A549 (cell line): ENCODE results near the gene OLIG1. TPM values are rescaled to one million over a fixed set of nuclear protein-coding genes. Genes with fewer than 3 reads are reported as not detected.

Source experiments
- ATAC-seq, 2 experiments: fragments of 200-7000 bp in 1 of 2; fragments of >200 bp in 1 of 2; cut with Nextera tagmentation in 1 of 2; cut with Tn5 transposase in 1 of 2; 3 replicates each; pipeline versions ENCODE4 v1.8.0 to v1.9.1; 2018 to 2020; ENCODE audit warnings: mild to moderate bottlenecking in 1 of 2, moderate library complexity in 1 of 2
- CTCF ChIA-PET: fragments of 300-600 bp; sonication (Branson Sonifier 250); formaldehyde crosslinking; extraction: SDS; loops from one replicate; lab custom pipeline; 2021; ENCODE audit warnings: antibody characterized with exemption, inconsistent platforms; lab: Yijun Ruan, JAX
- POLR2A ChIA-PET: fragments of 350-600 bp; formaldehyde crosslinking; extraction: SDS; loops from one replicate; lab custom pipeline; 2021; ENCODE audit warnings: antibody characterized with exemption, inconsistent platforms; lab: Yijun Ruan, JAX
- DNase-seq, 2 experiments: peaks; one replicate each; pipeline versions ENCODE4 v3.0.0 to v3.0.0-alpha.2; 2011 to 2016; ENCODE audit warnings: low read depth in 1 of 2, low spot score in 1 of 2
- FAIRE-seq: peaks from 2 replicates; lab custom pipeline; 2011; peaks lifted over from hg19 to GRCh38; lab: Jason Lieb, UNC
- H3K27ac ChIP-seq, 2 experiments: fragments of >200 bp; sonication (Bioruptor Twin); formaldehyde crosslinking; 3 replicates each; pipeline ENCODE4 v1.5.1; 2016 to 2017
- H3K4me1 ChIP-seq: fragments of >200 bp; sonication (Bioruptor Twin); formaldehyde crosslinking; 3 replicates; pipeline ENCODE4 v1.6.1; 2016
- H3K4me2 ChIP-seq: fragments of >200 bp; sonication (Bioruptor Twin); formaldehyde crosslinking; 3 replicates; pipeline ENCODE4 v1.6.1; 2016
- H3K4me3 ChIP-seq: fragments of >200 bp; sonication (Bioruptor Twin); formaldehyde crosslinking; 3 replicates; pipeline ENCODE4 v1.5.1; 2016
- H3K9me3 ChIP-seq: fragments of >200 bp; sonication (Bioruptor Twin); formaldehyde crosslinking; 3 replicates; pipeline ENCODE4 v1.6.1; 2016
- ATOH8 ChIP-seq: fragments of 250-450 bp; sonication (Bioruptor Pico); IDR thresholded peaks from 2 replicates; pipeline ENCODE4 v1.5.0; 2020; ENCODE audit warnings: low read depth, mild to moderate bottlenecking, moderate library complexity
- BCL3 ChIP-seq: fragments of >200 bp; sonication (Bioruptor Twin); formaldehyde crosslinking; IDR thresholded peaks from 3 replicates; pipeline ENCODE4 v1.6.1; 2016
- CHD4 ChIP-seq: fragments of 200-600 bp; sonication (generic); IDR thresholded peaks from 2 replicates; pipeline ENCODE4 v1.6.1; 2016; ENCODE audit warnings: antibody characterized with exemption, mild to moderate bottlenecking, borderline replicate concordance
- CTCF ChIP-seq: fragments of >200 bp; sonication (Bioruptor Twin); formaldehyde crosslinking; IDR thresholded peaks from 3 replicates; pipeline ENCODE4 v1.5.1; 2016
- E2F6 ChIP-seq: IDR thresholded peaks from 2 replicates; pipeline ENCODE4 v1.6.1; 2012; ENCODE audit warnings: low read depth, borderline replicate concordance
- EHMT2 ChIP-seq: fragments of 200-600 bp; sonication (generic); IDR thresholded peaks from 2 replicates; pipeline ENCODE4 v1.6.1; 2016; ENCODE audit warnings: antibody characterized with exemption, low read depth, mild to moderate bottlenecking, moderate library complexity
- ELK1 ChIP-seq: fragments of 150-350 bp; IDR thresholded peaks from 2 replicates; pipeline ENCODE4 v1.6.1; 2014; ENCODE audit warnings: low read depth, mild to moderate bottlenecking, low read length
- EP300 ChIP-seq, 2 experiments: fragments of >200 bp; sonication (Bioruptor Twin); formaldehyde crosslinking; IDR thresholded peaks; 2 replicates in 1 of 2; 3 replicates in 1 of 2; pipeline ENCODE4 v1.6.1; 2016 to 2017
- GATA3 ChIP-seq: IDR thresholded peaks from 2 replicates; pipeline ENCODE4 v1.6.1; 2012; ENCODE audit warnings: borderline replicate concordance
- HDAC2 ChIP-seq: fragments of 200-600 bp; sonication (generic); IDR thresholded peaks from 2 replicates; pipeline ENCODE4 v1.6.1; 2016
- HOXB13 ChIP-seq: fragments of 250-450 bp; sonication (Bioruptor Pico); IDR thresholded peaks from 2 replicates; pipeline ENCODE4 v1.5.0; 2020; ENCODE audit warnings: low read depth, mild to moderate bottlenecking, moderate library complexity
- JUN ChIP-seq, 2 experiments: fragments of >200 bp; sonication (Bioruptor Twin); formaldehyde crosslinking; IDR thresholded peaks; 2 replicates in 1 of 2; 3 replicates in 1 of 2; pipeline ENCODE4 v1.6.1; 2016 to 2017
- JUNB ChIP-seq: fragments of >200 bp; sonication (Bioruptor Twin); formaldehyde crosslinking; IDR thresholded peaks from 2 replicates; pipeline ENCODE4 v1.6.1; 2016
- KDM1A ChIP-seq: fragments of 200-600 bp; sonication (generic); IDR thresholded peaks from 2 replicates; pipeline ENCODE4 v1.6.1; 2016; ENCODE audit warnings: low read depth, mild to moderate bottlenecking
- NR3C1 ChIP-seq: fragments of >200 bp; sonication (Bioruptor Twin); formaldehyde crosslinking; IDR thresholded peaks from 3 replicates; pipeline ENCODE4 v1.6.1; 2017
- PHF8 ChIP-seq: fragments of 200-600 bp; sonication (generic); IDR thresholded peaks from 2 replicates; pipeline ENCODE4 v1.6.1; 2016; ENCODE audit warnings: low read depth, mild to moderate bottlenecking, antibody characterized with exemption, moderate library complexity, borderline replicate concordance
- POLR2AphosphoS2 ChIP-seq: conservative IDR thresholded peaks from 2 replicates; pipeline ENCODE4 v1.6.1; 2012; ENCODE audit warnings: low read length, improper control_type of control experiment, inconsistent platforms
- RAD21 ChIP-seq, 2 experiments: fragments of >200 bp in 1 of 2; sonication (Bioruptor Twin) in 1 of 2; formaldehyde crosslinking in 1 of 2; IDR thresholded peaks in 1 of 2; conservative IDR thresholded peaks in 1 of 2; 2 replicates in 1 of 2; 3 replicates in 1 of 2; pipeline ENCODE4 v1.6.1; 2012 to 2018; ENCODE audit warnings: inconsistent platforms in 1 of 2
- RCOR1 ChIP-seq: fragments of 150-350 bp; IDR thresholded peaks from 2 replicates; pipeline ENCODE4 v1.6.1; 2014; ENCODE audit warnings: antibody characterized with exemption, low read length, low read depth
- REST ChIP-seq: fragments of 200-600 bp; sonication (generic); IDR thresholded peaks from 2 replicates; pipeline ENCODE4 v1.6.1; 2016; ENCODE audit warnings: antibody characterized with exemption, mild to moderate bottlenecking, moderate library complexity
- ZC3H11A ChIP-seq: fragments of 450-650 bp; IDR thresholded peaks from 2 replicates; pipeline ENCODE4 v1.6.1; 2014; ENCODE audit warnings: antibody characterized with exemption, mild to moderate bottlenecking
- WGBS: methylation state at CpG from one replicate; pipeline ENCODE4 v1.1.6; 2017; ENCODE audit errors: missing lambda C conversion rate; 5-methylcytosine and 5-hydroxymethylcytosine counted together
- polyA plus RNA-seq, 4 experiments: library from polyadenylated mRNA; depleted of rRNA in 3 of 4; stranded (reverse); fragments of >200 nt; fragmentation: RNase III in 1 of 4; extraction: RNeasy Plus Mini Kit Qiagen cat#74134 plus additional on column Dnase treatment in 1 of 4; gene quantifications; 2 replicates in 3 of 4; 3 replicates in 1 of 4; pipeline ENCODE4 v1.2.3, GENCODE V29; 2011 to 2017

OLIG1 gene
- polyA plus RNA-seq, 2 of the 4 experiments (the other 2 are of a cell fraction) = not detected

GRCh38 chr21:33029385-33029921 is 40.5 kb upstream of the OLIG1 start:
- FAIRE-seq = no peak
- 51% methylated on average over 17 of the region's 19 CpGs for WGBS
- no peak for ATAC-seq

GRCh38 chr21:33029975-33030461 is 39.9 kb upstream of the OLIG1 start:
- TF ChIP-seq RCOR1 = no peak
- FAIRE-seq (no peak), ATAC-seq (no peak), DNase-seq (no peak)
- Histone ChIP-seq H3K4me2 (no peak overlapping the region), H3K4me1 (no peaks in the 10 kb centered on the region), H3K4me3 (no peak overlapping the region), H3K9me3 (no peaks in the 10 kb centered on the region), H3K27ac (no peak overlapping the region)
- POLR2A ChIA-PET = no interaction called here
- WGBS = 75% methylated on average over 8 of the region's 10 CpGs
- CTCF ChIA-PET = no interaction called here

More at GRCh38 chr21:33029385-33029921, 40.5 kb upstream of the OLIG1 start:
- H3K4me2 ChIP-seq = no peak overlapping the region
- CTCF ChIA-PET = no interaction called here
- POLR2A ChIA-PET = no interaction called here
- no peak overlapping the region for H3K4me3 ChIP-seq
- H3K4me1 ChIP-seq = no peaks in the 10 kb centered on the region
- TF ChIP-seq GATA3 = no peak
- no peak for TF ChIP-seq POLR2AphosphoS2
- no peak for TF ChIP-seq PHF8
- TF ChIP-seq CHD4 = no peak
- TF ChIP-seq ATOH8 = no peak
- TF ChIP-seq EHMT2 = no peak
- no peak for TF ChIP-seq HOXB13
- no peak for TF ChIP-seq EP300 (IDR thresholded peaks at IDR 0.05)
- TF ChIP-seq RAD21 (conservative IDR thresholded peaks at IDR 0.05 in 1 of 2, IDR thresholded peaks at IDR 0.05 in 1 of 2) = no peak
- TF ChIP-seq E2F6 = no peak
- TF ChIP-seq, all 56 proteins: peak for 0
- DNase-seq = no peak
- no peak overlapping the region for H3K27ac ChIP-seq
- no peaks in the 10 kb centered on the region for H3K9me3 ChIP-seq

- Histone ChIP-seq H3K4me1 (no peaks in the 10 kb centered on the region), H3K27ac (no peak overlapping the region), H3K9me3 (no peaks in the 10 kb centered on the region), H3K4me3 (no peak overlapping the region), H3K4me2 (no peak overlapping the region)
- FAIRE-seq (no peak), ATAC-seq (peak in 1 of 2 experiments; percentile 13; a peak in 1 of 6 replicates), DNase-seq (no peak)
- TF ChIP-seq ELK1 (no peak), JUN (IDR thresholded peaks at IDR 0.05) (no peak), HDAC2 (no peak), ATOH8 (no peak), NR3C1 (no peak), KDM1A (no peak), JUNB (no peak), CTCF (no peak), ZC3H11A (no peak), BCL3 (no peak), GATA3 (no peak), REST (no peak)
- ChIA-PET CTCF (interaction anchor here (1.3 kb wide), 1 partner anchor 90 kb away, joined by 3 read pairs; no protein-coding TSS in a partner anchor), POLR2A (no interaction called here)
- 12% methylated on average over 6 of the region's 6 CpGs for WGBS
Measured at GRCh38 chr21:33030633-33031032, 39.3 kb upstream of the OLIG1 start.
